T-helper 9 cell (primary cell): ENCODE measurements around the gene ULK4.
"Not testable (repeated sequence)": the region's sequence is repeated elsewhere in the genome, so short reads cannot be mapped to it uniquely, and the experiment has no call there.

Experiments used
- DNase-seq: peaks from one replicate; pipeline ENCODE4 v3.0.0-alpha.2; 2020

ULK4 gene

DNA sequence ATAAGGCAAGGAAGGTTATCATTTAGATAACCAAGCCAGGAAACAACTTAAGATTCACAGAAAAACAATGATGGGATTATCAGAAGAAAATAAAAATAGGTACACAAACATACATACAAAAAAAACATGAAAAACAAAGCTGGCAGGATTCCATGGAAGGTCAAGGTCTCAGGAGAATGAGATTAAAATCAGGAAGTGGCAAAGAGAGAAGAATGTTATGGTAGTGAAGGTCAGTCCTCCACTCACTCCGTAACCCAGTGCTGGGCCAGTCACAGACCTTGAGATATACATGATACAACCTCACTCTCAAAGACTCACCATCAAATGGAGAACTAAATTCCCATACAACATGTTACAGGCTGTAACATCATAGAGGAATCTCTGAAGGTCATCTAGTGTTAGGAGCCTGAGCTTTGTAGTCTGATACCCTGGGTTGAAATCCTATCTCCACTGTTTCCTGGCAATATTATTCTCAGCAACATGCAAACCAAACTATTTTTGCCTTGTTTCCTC lies 668.7 kb downstream of the ULK4 start:
- no peak for DNase-seq

- DNase-seq: no peak
Measured at GRCh38 chr3:41290736-41291135, 671.2 kb downstream of the ULK4 start.

DNA sequence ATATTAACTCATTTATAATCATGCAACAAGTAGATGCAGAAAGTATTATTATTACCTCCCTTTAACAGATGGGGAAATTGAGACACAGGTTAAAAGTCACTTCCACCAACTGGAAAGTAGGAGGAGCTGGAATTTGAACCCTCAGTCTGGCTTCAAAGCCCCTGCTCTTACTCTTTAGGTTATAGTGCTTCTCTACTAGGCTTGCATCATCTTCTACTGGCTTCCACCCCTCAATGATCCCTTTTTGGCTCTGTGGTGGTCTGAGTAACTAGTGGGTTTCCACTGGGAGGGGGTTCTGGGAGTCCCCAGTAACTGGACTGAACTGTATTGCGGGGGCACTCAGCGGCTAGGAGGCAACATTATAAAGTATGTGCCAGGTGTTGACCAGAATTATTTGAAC lies 671.6 kb downstream of the ULK4 start:
- DNase-seq: no peak

- no peak for DNase-seq
Measured at GRCh38 chr3:41288785-41289184, 673.1 kb downstream of the ULK4 start.

- no peak for DNase-seq
Measured at GRCh38 chr3:41286305-41286704, 675.6 kb downstream of the ULK4 start.

DNA sequence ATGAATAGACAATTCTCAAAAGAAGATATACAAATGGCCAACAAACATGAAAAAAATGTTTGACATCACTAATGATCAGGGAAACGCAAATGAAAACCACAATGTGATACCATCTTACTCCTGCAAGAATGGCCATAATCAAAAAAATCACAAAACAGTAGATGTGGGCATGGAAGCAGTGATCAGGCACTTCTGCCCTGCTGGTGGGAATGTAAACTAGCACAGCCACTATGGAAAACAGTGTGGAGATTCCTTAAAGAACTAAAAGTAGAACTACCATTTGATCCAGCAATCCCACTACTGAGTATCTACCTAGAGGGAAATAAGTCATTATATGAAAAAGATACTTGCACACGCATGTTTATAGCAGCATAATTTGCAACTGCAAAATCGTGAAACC lies 677.0 kb downstream of the ULK4 start:
- not testable (repeated sequence) for DNase-seq

GRCh38 chr3:41277790-41278465 lies 684.0 kb downstream of the ULK4 start:
- DNase-seq: no peak

GRCh38 chr3:41276191-41276590 lies 685.7 kb downstream of the ULK4 start:
- DNase-seq: no peak

GRCh38 chr3:41274944-41275668 lies 686.8 kb downstream of the ULK4 start:
- no peak for DNase-seq

DNA sequence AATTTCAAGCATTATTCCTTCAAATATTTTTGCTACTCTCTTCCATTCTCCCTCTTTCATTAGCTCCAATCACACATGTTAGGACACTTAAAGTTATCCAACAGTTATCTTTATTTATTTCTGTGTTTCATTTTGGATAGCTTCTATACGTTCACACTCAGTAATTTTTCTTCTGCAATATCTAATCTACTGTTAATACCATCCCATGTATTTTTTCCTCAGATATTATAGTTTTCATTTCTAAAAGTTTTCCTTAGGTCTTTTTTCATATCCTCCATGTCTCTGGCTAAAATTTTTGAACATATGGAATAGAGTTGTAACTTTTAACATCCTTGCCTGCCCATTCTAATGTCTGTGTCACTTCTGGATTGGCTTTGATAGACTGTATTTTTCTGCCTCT lies 689.2 kb downstream of the ULK4 start:
- no peak for DNase-seq

DNA sequence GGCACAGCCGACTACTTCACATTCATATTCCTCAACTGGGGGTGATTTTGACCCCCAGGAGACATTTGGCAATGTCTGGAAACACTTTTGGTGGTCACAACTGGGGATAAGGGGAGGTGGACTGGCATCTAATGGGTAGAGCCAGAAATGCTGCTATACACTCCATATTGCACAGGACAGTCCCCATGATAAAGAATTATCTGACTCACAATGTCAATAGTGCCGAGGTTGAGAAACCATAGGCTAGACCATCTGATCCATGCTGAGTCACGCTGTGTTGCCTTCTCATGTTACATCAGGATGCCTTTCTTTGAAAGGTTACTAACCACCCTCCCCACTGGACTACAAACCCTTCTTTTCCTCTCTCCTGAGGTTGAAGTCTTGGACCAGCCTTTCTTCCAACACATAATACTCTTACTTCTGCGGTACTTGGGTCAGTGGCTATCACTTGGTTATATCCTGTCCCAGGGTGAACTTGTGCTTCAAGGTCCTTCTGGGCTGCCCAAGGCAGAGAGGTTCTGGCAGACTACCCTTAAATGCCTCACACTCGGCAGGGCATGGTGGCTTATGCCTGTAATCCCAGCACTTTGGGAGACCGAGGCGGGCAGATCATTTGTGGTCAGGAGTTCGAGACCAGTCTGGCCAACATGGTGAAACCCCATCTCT lies 693.8 kb downstream of the ULK4 start:
- no peak for DNase-seq

- no peak for DNase-seq
Measured at GRCh38 chr3:41265823-41266273, 696.1 kb downstream of the ULK4 start.

GRCh38 chr3:41265011-41265545 lies 696.8 kb downstream of the ULK4 start:
- DNase-seq: no peak

DNA sequence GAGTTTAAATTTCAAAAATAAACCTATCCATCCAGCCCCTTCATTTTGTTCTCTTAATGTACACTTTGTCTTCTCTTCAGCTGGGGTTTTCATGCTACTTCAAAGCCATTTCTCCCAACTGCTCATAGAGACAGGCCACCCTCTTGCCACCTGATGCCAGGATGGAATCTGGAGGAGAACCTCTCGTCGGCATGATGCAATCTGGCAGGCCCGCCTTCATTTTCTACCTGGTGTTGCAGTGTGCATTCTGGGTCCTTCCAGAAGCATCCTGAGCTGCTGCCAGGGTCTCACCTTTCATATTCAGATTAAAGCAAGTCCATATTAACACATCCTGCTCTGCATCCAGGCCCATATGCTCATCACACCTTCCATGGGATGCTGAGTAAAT lies 701.8 kb downstream of the ULK4 start:
- no peak for DNase-seq

- no peak for DNase-seq
Measured at GRCh38 chr3:41259449-41260062, 702.3 kb downstream of the ULK4 start.

DNA sequence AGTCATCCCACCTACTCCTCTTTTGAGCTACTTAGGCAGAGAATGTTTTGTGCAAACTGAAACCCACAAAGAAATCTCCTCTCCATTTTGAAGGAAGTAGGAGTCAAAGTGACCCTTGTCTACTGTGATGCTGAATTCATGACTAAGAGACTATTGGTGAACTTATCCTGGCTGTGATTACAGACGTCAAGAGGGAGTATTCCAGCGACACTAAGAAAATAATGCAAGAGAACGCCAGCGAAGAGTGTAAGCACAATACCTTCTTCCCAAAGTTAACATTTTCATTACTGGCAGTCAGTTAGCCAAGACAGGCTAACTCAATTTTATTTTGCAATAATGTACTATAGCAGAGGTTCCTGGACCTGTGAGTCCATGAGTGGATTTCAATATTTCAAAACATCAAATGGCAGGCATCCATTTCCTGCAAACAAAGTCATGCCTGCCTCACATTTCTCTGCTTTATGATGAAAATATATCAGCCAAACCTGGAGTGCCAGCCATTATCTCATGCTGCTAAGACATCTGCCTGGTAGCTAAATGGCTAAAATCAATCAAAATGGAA lies 703.6 kb downstream of the ULK4 start:
- no peak for DNase-seq

- no peak for DNase-seq
Measured at GRCh38 chr3:41251593-41251992, 710.3 kb downstream of the ULK4 start.

- DNase-seq: no peak
Measured at GRCh38 chr3:41250825-41251224, 711.1 kb downstream of the ULK4 start.

- no peak for DNase-seq
Measured at GRCh38 chr3:41249318-41249717, 712.6 kb downstream of the ULK4 start.

DNA sequence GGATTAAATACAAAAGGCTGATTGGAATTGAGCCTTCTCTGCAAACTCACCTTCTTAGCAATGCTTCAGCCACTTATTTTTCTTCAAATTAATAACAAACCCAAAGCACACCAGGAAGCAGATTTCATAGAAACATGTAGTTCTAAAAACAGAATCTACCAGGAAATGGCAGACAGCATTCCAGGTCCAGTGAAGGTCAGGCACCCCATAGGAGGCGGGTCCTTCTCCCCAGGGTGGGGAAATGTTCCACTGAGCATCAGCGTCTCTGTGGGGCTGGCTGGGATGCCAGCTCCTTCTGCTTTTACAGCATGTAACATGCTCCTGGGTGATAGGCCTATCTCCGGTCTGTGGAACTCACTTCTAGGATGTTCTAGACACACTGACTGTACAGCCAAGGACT lies 713.4 kb downstream of the ULK4 start:
- DNase-seq: no peak

DNA sequence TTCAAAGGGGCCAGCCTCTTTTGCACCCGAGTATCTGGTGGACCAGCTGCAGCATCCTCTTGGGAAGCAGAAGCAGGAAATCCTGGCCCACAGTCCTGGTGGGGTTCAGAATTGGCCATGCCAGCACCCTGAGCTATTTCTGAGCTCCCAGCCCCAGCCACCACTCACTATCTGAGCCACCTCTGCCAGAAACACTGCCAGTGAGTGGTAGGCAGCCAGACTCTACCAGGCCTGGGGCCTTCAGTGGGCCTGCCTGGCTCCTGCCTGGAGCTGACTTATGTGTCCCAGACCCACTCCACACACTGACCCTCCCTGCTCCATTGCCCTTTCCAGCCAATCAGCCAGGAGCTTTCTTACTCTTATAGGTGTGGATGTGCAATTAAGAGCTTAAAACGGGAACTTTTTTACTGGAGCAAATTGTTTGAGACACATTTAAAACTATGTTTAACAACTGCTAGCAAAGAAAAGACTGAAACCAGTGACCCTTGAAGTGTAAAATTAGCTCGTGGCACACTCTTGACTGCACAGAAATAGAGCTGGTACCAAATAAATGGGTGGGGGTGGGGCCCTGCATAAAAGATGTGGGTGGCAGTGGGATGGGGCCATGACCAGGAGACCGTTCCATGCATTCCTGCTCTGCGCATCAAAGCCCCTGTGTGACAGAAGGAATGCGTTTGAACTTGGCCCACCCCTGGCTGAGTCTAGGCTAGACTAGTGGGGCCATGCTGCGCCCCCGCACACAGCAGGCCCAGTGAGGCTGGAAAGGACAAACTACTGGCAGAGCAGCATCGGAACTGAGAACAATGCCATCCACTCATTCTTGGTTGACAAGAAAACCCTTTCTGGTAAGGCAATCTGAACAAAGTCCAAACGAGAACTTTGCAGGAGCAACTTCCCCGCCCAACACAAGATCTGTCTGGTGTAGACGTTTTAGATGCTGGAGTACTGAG lies 714.6 kb downstream of the ULK4 start:
- no peak for DNase-seq
